Stromal cell of bone marrow (primary cell): ENCODE measurements around the gene NUDCD2.
"Not testable (repeated sequence)": the region's sequence is repeated elsewhere in the genome, so short reads cannot be mapped to it uniquely, and the experiment has no call there.

ENCODE experiments used
- DNase-seq: peaks from one replicate; pipeline ENCODE4 v3.0.0-alpha.2; 2012; ENCODE audit warnings: low read depth

NUDCD2 gene

DNA sequence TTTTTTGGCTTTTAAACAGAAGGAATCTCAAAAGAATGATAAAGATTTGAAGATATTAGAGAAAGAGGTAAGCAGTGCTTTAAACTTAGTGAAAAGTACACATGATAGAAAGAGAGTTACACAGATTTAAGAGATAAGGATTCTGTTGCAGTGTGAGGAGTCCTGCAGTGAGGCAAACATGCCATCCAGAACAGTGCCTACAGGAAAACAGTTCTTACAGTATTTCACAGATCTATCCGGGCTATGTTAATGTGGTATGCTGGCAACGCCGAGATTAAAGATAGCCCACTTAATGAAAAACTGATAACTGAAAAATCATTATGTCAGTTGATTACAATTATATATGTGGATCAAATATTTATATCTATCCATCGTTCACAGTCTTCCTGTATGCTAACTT, 7.8 kb upstream of the NUDCD2 start:
- DNase-seq = no peak

DNA sequence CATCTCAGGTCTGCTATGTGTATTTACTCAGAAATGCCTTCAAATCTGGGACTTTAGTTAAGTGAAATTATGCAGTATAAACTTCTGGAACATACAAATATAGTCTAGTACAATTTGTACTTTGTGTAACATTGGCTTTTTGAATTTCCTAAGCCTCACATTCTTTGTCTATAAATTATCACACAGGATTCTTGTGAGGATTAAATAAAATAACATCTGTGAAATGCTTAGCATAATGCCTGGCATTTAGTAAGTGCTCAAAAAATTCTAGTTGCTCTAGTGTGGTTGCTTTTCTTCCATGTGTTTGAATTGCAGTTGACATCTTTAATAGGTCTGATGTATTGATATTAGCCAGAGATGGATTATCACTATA, 3.1 kb upstream of the NUDCD2 start:
- DNase-seq = no peak

DNA sequence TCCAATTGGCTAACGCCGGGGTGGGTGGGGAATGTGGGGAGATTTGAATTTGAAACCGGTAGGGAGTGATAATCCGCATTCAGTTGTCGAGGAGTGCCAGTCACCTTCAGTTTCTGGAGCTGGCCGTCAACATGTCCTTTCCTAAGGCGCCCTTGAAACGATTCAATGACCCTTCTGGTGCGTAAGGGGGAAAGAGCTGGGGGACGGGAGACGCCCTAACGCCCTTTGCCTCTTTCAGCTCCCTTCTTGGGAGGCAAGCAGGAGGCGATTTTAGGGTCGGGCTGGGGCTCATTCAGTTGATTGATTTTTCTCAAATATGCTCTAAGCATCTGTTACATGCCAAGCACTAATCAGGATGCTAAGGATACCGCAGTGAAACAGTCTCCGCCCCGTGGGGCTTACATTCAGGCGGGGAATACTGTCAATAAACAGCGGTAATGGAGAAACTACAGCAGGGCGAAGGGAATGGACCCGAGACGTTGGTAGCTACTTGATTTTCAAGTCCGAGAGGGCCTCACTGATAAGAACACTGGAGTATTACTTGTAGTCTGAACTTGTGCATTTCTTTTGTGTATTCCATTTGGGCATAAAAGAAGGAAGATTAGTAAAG, 765 bp upstream of the NUDCD2 start, which contains the start of gene HMMR:
Gene HMMR, plus strand, starts transcription at position 71 of the 610 bp plus-strand sequence. Its CDS starts 61 bp downstream, at position 132.
- no peak for DNase-seq

DNA sequence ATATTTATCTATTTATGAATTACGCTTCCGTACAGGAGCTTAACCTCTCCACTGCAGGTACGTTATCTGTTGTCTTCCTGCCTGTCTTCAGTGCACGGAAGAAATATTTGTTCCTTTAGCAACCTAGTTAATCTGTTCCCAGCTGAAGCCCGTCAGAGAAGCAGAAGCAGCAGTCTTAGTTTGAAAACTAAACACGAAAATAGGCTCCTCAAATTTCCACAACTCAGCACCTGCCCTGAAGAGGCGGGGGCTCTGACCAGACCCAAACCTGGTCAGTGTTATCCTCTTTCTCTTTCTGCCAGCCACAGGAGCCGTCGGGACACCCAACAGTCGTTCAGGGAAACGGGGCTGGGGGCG, 462 bp downstream of the NUDCD2 start:
- DNase-seq = no peak

DNA sequence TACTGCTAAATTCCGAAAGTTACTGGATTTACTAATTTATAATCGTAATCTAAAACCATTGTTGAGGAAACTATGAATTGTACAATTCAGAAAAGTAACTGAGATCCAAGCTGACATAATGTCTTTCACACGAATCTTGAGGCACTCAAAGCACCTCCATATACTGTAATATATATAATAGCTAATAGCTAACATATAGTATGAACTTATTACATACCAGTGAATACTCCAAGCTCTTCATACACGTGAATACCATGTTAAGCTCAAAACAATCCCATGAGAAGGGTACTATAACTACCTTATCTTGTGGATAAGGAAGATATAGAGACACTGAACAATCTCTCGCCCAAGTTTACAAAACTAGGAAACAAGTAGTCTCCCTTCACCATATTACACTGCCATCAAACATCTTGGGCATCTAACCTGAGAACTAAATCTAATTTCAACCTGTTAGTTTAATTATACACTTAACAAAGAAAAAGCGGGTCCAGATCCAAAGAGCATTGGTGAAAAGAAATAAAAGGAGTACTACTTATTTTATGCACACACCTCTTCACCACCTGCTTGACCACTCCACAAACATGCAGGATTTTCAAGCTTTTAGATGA, 1.0 kb downstream of the NUDCD2 start:
- DNase-seq = no peak

DNA sequence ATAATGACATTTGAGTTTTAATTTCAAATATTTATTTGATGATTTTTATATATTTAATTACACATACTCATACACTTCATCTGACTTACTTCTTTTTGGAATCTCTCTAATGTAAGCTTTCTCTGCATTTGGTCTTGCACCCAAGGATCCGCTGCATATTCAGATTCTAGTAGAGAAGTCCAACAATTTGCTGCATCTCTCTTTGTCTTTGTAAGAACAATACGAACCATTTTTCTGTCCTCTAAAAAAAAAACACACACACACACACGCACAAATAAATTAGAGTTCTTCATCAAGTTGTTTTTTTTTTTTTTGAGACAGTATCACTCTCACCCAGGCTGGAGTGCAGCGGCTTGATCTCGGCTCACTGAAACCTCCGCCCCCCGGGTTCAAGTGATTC, 3.1 kb downstream of the NUDCD2 start:
- no peak for DNase-seq

DNA sequence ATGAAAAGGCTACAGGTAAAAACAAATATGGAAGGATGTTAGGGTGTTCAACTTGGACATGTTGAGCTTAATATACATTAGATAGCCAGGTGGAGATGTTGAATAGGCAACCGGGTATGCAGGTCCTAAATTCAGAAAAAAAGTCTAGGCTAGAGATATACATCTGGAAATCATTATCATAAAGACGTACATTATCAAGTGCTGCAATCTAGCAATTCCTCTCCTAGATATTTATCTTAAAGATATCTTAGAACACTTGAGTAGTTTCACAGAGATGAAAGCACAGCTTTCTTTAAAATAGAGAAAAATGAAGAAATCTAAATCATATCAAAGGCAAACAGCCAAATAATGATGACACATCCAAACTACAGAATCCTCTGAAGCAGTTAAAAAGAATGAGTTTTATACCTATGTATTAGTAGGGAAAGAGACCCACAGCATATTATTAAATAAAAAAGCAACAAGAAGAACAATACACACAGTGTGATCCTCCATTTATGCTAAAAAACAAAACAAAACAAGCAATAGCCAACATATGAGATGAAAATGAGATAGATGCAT, 3.8 kb downstream of the NUDCD2 start:
- DNase-seq = no peak

DNA sequence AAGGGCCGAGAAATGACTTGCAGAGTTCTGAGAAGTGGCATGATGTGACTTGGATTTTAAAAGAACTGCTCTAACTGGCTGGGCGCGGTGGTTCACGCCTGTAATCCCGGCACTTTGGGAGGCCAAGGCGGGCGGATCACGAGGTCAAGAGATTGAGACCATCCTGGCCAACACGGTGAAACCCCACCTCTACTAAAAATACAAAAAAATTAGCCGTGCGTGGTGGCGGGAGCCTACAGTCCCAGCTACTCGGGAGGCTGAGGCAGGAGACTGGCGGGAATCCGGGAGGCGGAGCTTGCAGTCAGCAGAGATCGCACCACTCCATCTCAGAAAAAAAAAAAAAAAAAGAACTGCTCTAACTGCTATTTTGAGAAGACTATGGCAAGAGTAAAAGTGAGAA, 4.5 kb downstream of the NUDCD2 start:
- DNase-seq = not testable (repeated sequence)

DNA sequence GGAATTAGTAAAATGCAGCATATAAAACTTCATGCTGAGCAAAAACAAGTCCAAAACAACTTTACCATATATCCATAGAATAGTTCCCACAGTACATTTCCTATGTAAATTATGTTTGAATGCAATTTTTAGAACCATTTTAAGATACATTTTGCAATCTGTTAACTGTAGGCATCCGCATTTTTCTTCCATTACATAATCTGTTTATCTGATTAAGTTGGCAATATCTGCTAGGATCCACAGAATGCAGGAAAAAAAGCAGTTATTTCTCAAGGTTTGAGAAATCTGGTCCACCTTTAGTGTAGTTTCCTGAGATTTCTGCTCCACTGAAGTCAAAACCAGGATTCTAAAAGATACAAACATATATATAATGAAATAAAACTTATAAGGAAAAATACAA, 6.2 kb downstream of the NUDCD2 start:
- DNase-seq = no peak

DNA sequence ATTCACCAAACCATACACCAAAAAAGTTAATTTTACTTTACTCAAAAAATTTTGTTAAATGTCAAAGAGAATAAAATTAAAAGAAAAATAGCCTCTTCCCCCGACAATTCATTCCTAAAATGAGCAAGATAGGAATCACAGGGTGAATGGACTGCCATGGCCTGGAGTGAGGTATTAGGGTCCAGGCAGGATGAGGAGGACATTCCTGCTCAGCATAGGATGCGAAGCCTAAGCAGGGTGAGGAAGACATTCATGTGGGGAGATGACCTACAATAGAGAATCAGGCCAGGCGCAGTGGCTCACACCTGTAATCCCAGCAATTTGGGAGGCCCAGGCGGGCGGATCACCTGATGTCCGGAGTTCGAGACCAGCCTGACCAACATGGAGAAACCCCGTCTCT, 8.4 kb downstream of the NUDCD2 start:
- no peak for DNase-seq

DNA sequence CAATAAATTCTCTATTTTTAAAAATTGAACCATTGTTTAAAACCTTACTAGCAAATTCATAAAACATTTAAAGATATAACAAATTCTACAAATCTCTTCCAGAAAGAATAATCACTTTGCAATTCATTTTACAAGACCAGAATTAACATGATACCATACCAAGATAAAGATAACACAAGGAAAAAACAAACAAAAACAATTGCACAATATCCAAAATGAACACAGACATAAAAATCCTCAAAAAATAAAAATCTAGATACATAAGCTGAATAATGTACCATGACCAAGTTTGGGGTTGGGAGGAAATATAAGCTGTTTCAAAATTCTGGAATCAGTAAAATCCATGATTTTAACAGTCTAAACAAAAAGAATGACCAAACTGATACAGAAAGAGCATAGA, 11.4 kb downstream of the NUDCD2 start:
- DNase-seq = no peak

DNA sequence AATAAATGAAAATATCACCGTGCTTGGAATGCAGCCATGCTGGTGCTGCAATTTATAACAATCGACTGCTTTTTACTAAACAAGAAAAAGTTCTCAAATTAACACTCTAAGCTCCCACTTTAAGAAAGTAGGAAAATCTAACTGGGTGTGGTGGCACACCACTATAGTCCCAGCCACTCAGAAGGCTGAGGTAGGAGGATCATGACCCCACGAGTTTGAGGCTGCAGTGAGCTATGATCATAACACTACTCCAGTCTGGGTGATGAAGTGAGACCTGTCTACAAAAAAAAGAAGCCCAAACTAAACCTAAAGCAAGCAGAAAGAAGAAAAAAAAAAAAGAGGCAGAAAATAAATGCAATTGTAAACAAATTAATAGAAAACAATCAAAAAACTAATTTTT, 12.0 kb downstream of the NUDCD2 start:
- no peak for DNase-seq

DNA sequence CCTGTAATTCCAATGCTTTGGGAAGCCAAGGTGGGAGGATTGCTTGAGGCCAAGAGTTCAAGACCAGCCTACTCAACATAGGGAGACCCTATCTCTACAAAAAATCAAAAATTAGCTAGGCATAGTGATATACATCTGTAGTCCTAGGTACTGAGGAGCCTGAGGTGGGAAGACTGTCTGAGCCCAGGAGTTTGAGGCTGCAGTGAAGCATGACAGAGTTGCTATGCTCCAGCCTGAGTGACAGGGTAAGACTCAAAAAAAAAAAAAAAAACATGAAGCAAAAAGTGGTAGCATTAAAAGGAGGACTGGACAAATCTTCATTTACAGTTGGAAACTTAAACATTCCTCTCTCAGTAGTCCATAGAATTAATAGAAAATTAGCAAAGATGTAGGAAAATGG, 12.7 kb downstream of the NUDCD2 start:
- no peak for DNase-seq

DNA sequence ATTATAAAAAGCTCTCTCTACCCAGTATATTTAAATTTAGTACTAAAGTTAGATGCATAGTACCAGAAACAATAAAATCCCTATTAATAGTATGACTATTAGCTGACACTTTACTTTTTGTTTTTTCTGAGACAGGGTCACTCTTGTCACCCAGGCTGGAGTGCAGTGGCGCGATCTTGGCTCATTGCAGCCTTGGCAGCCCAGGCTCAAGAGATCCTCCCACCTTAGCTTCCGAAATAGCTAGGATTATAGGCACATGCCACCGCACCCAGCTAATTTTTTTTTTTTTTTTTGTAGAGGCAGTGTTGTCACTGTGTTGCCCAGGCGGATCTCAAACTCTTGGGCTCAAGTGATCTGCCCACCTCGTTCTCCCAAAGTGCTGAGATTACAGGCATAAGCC, 14.6 kb downstream of the NUDCD2 start:
- no peak for DNase-seq

DNA sequence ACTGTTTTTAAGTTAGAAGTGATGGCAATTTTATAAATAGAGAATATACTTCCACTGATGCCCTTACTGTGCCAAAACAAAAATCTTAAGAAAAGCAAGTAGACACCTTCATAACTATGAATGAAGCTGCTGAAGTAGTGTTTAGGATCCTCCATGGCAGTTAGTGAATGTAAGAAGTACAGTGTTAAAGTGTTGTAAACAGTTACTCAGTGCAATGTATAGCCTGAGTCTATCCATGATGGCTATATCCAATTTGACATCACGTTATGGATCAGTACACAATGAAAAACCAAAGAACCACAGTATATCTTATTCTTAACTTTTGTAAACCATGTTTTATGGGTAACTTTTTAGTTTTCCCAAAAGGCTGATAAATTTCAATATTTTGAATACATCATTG, 15.4 kb downstream of the NUDCD2 start:
- no peak for DNase-seq

DNA sequence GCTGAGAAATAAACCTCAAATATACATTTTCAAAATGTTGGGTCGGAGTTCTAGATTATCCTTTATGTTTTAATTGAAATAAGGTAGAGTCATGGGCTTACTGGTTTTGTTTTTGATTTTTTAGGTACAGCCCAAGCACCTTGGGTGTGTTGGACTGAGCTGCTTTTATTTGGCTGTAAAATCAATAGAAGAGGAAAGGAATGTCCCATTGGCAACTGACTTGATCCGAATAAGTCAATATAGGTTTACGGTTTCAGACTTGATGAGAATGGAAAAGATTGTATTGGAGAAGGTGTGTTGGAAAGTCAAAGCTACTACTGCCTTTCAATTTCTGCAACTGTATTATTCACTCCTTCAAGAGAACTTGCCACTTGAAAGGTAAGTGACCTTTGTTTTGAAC, 18.9 kb downstream of the NUDCD2 start:
- DNase-seq = no peak

DNA sequence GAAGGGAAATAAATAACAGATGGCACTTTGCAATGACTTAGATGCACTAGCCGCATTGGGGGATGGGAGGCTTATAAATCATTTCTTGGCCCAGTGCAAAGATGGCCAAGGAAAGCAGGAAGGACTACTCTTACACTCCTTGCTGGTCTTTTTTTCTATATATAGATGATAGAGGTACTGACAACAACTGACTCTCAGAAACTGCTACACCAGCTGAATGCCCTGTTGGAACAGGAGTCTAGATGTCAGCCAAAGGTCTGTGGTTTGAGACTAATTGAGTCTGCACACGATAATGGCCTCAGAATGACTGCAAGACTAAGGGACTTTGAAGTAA, 20.8 kb downstream of the NUDCD2 start:
- DNase-seq = no peak

DNA sequence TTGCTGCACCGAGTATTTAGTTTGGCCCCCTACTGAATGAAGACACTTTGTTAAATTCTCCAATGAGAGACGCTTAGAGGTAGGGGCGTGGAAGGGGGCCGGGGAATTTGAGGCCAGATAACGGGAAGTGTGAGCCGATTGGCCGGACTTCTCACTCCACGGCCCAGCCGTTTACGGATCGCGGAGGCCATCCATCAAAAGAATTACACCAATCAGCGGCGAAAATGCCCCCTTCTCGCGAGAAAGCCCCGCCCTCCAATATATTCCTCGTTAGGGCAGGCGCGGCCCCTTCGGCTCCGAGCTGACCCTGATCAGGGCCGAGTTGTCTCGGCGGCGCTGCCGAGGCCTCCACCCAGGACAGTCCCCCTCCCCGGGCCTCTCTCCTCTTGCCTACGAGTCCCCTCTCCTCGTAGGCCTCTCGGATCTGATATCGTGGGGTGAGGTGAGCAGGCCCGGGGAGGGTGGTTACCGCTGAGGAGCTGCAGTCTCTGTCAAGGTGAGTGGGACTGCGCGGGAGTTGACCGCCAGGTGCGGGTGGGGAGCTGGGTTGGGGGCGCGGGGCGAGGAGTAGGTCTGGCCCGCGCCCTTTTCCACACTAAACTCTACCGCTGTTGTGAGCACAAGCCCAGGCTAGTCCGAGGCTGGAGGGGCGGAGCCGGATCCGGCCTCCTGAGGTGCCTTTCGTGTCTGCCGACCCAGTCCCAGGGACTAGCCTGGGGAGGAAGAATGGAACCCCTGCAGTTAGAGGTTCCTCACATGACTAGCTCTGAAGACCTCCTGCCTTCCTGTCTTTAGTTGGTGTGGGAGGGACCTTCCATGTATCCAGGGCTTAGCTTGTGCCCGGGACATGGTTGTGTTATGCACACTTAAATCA, 22.4 kb downstream of the NUDCD2 start, which contains the start of gene CCNG1:
Gene CCNG1, plus strand, starts transcription at position 287 of the 874 bp plus-strand sequence. CDS start 1,662 bp downstream, outside the sequence.
- peak; percentile 93 for DNase-seq

DNA sequence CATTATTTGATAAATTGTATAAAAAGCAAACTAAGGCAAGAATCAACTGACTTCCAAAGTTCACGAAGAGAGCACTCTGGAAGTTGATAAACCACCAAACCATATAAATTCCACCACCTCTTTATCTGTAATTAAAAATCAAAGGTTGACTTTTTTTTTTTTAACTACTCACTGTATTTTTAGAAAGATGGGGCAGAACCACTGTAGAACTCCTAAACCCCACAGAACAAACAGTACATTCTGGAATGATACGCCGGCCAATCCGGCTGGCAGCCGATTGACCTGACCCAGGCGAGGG, 22.9 kb downstream of the NUDCD2 start:
- DNase-seq = no peak

DNA sequence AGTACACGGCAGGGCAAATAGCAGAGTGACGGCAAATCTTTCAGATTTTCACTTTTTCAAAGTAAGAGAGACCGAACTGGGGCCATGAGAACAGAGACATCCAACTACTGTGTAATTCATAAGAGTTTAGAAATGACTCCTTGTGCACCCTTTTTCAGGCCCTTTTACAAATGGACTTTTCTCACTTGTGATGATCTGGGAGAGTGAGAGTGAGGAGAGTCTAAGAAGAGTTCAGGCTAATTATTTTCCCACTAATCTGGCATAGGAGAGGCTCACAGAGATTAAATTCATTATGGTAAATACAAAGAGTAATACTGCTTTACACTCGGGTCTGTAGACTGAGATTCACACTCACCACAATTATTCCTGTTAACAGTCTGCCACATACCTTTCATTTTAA, 23.4 kb downstream of the NUDCD2 start:
- DNase-seq = no peak

DNA sequence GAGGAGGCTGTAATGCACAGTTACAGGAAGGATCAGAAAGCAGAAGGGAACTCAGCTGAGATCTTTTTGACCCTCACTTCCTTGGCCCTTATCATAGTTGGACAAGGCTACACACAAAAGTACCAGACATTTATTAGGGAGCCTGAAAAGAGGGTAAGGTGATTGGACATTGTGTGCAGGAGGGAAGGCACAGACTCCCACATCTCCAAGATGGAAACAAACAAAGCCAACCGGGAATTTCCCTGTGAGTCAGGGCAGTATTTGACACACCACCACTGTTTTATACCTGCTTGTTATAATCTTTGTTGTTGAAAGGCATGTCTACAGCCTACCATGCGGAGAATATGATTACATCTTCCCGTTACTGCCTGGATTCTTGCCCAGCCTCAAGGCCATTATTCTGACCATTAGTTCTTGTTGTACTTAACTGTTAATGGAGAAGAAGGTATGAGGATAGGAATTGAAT, 25.5 kb downstream of the NUDCD2 start:
- no peak for DNase-seq

DNA sequence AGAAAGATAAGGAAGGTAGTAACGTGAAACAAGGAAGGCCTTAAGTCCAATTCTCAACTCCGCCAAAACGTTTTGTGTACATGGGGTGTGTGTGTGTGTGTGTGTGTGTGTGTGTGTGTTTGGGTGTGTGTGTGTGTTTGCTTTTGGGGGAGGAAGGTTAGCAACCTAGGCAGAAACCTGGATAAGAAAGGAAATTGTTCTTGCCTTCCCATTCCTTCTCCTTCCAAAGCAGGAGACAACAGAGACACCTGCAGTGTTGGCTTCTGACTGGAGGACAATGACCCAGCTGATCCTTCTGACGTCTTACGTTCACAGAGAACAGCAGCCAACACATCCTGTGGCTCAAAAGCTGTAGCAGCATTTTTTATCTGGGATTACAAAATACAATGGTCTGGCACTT, 26.6 kb downstream of the NUDCD2 start:
- DNase-seq = no peak

DNA sequence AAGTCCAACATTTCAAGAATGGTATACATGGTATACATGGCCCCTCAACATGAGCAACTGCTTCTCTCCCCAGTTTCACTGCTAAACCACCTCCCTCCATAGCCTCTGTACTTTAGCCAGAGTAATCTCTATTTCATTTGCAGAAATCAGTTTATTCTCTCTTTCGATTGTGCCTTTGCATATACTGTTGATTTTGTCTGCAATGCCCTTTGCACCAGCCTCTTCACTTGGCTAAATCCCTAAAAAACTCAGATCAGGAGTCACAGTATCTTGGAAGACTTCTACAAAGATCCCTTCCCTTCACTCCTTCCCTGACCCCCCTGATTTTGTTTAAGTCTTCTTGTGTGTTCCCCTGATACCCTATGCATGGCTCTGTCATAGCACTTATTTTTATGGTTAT, 27.4 kb downstream of the NUDCD2 start:
- no peak for DNase-seq
